ENCODE data around the gene PATJ.
"Not testable (repeated sequence)": the region's sequence is repeated elsewhere in the genome, so short reads cannot be mapped to it uniquely, and the experiment has no call there.

The PATJ gene

DNA sequence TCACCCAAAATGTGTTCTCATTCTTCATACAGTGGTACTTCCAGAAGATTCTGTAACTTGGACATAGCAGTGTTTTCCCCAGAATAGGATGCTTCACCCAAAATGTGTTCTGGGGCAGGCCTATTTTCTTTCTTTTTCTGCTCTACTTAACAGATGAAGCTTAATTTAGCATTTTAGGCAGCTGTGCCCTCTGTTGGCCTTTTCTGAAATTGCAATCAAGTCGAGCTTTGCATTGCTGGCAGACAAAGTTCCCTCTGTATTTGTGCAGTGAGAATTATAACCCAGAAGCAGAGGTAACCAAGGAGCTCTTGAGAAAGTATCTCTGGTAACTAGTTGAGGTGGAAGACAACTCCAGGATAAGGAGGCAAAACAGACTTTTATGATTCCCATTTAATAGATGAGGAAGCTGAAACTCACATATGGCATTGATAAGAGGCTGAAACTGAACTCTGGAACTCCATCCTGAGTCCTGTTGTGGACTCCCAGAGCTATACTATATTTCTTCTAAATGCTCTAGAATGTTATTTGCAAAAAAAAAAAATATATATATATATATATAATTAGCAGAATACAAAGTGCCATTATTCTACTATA lies 402.1 kb downstream of the PATJ start:
- TF ChIP-seq CTCF (IDR thresholded peaks at IDR 0.05; ENCODE audit: insufficient read depth, missing control alignments), result peak; percentile 79

GRCh38 chr1:62159940-62160348 lies 417.7 kb downstream of the PATJ start:
- TF ChIP-seq CTCF (IDR thresholded peaks at IDR 0.05; ENCODE audit: insufficient read depth, missing control alignments), result no peak
- FAIRE-seq (no peak), DNase-seq (ENCODE audit: insufficient read length, low spot score) (no peak)

More for the DNA sequence above, 402.1 kb downstream of the PATJ start:
- FAIRE-seq (no peak), DNase-seq (ENCODE audit: insufficient read length, low spot score) (no peak)

DNA sequence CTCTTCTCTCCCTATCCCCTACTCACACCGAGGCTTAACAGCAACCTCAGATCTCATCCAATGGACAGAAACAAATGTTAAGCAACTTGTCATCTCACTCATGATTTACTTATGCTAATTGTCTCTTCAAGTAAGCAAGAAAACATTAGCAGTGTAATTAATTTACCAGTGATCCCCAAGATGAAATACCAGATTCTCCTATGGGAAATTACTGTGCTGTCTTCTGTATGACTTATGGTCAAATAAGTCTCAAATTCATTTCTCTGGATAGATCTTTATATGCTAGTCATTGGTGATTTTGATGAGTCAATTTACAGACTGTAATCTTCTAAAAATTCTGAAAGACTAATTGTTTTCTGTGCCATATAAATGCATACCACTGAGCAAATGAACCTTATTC lies 419.4 kb downstream of the PATJ start:
- FAIRE-seq, result no peak
- TF ChIP-seq CTCF (IDR thresholded peaks at IDR 0.05; ENCODE audit: insufficient read depth, missing control alignments), result no peak

DNA sequence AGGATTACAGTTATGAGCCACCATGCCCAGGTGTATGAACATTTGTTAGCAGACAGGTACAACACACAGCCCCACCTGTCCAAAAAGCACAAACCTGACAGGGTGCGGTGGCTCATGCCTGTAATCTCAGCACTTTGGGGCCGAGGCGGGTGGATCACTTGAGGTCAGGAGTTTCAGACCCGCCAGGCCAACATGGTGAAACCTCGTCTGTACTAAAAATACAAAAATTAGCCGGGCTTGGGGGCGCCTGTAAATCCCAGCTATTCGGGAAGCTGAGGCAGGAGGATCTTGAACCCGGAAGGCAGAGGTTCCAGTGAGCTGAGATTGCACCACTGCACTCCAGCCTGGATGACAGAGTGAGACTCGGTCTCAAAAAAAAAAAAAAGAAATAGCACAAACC lies 428.1 kb downstream of the PATJ start:
- DNase-seq (ENCODE audit: insufficient read length, low spot score); FAIRE-seq: not testable (repeated sequence)

More for the DNA sequence above, 419.4 kb downstream of the PATJ start:
- no peak for DNase-seq (ENCODE audit: insufficient read length, low spot score)

DNA sequence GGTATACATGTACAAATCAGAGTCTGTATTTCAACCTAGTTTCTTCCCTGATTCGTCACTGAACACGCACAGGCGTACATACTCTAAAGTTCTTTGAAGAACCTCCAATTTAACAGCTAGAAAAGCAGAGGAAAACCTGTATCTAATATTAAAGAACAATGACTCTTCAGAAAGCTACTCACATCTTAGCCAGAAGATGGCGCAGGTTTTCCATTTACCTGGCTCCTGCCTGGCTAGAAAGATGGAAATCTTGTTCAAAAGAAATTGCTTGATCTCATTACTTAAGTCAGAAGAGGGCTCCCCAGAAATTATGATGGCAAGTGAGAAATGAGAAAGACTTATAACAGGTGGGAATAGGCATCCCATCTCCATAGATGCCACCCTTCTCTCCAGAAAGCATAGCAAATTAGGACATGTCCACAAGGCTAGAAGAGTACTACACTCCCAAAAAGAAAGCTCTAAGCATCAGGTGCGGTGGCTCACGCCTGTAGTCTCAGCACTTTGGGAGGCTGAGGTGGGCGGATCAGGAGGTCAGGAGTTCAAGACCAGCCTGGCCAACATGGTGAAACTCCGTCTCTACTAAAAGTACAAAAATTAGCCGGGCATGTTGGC lies 433.4 kb downstream of the PATJ start:
- FAIRE-seq (no peak), DNase-seq (ENCODE audit: insufficient read length, low spot score) (no peak)
- peak; percentile 91 for TF ChIP-seq CTCF (IDR thresholded peaks at IDR 0.05; ENCODE audit: insufficient read depth, missing control alignments)

DNA sequence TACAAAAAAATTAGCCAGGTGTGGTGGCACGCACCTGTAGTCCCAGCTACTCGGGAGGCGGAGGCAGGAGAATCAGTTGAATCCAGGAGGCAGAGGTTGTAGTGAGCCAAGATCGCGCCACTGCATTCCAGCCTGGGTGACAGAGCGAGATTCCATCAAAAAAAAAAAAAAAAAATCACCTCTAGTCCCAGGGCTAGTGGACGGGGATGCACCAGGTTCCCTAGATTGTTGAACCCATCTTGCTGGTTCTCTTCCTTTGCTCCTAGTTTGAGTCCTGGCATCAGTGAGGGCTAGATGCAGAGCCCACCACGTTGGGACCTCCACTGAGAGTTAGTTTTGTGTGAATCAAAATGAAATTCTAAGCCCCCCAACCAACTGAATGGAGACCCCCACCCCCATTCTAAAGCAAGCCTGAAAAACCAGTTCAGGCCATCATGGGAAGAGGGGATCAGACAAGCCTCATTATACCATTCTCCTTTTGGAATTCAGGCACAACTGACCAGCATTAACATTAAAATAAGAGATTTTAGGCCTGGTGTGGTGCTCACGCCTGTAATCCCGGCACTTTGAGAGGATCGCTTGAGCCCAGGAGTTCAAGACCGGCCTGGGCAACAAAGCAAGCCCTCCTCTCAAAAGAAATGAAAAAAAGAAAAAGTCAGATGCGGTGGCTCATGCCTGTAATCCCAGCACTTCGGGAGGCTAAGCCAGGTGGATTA lies 434.5 kb downstream of the PATJ start:
- FAIRE-seq, result no peak
- DNase-seq (ENCODE audit: insufficient read length, low spot score), result no peak

DNA sequence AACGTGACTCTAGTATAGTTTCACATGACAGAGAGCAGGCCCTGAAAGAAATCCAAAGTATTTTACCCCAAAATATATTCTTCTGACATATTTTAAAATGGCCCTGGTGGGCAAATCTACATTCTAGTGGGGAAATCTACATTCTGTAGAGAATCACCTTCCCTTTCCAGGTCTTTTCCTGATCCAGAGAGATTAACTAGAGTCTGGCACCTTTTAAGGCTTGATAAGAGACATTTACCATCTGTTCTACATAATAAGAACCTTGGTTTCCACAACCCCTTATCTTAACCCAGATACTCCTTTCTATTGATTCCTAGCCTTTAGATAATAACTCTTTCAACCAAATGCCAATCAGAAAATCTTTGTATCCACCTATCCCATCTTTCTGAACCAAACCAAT lies 435.3 kb downstream of the PATJ start:
- no peak for TF ChIP-seq CTCF (IDR thresholded peaks at IDR 0.05; ENCODE audit: insufficient read depth, missing control alignments)
- DNase-seq (ENCODE audit: insufficient read length, low spot score) (no peak), FAIRE-seq (peak; percentile 77)

More for the DNA sequence above, 434.5 kb downstream of the PATJ start:
- no peak for TF ChIP-seq CTCF (IDR thresholded peaks at IDR 0.05; ENCODE audit: insufficient read depth, missing control alignments)
